ENCODE results near the gene MTRF1L. TPM values are rescaled to one million over a fixed set of nuclear protein-coding genes. Genes with fewer than 3 reads are reported as not detected.
"Not testable (repeated sequence)": the region's sequence is repeated elsewhere in the genome, so short reads cannot be mapped to it uniquely, and the experiment has no call there.

Gene MTRF1L
- total and polyA plus RNA-seq, 2 donors from 2014 or later: 15.8 to 19.2 TPM

- no peaks in the 10 kb centered on the region for H3K4me1 ChIP-seq (ENCODE audit: control insufficient read depth in 2 of 3, insufficient read depth in 2 of 3, low read depth in 1 of 3, low read length in 3 of 3)
- no peaks in the 10 kb centered on the region for H3K27me3 ChIP-seq (ENCODE audit: control insufficient read depth, insufficient read depth, low read length)
- no peak for FAIRE-seq
- no peaks in the 10 kb centered on the region for H3K9me3 ChIP-seq (ENCODE audit: control insufficient read depth in 2 of 3, insufficient read depth in 1 of 3, low read length in 3 of 3)
- H3K9ac ChIP-seq (ENCODE audit: low read length in 3 of 3): no peak overlapping the region
- peaks cover 0 to 39% (median 13%) of the 10 kb centered on the region in 3 donors for H3K36me3 ChIP-seq (ENCODE audit: control insufficient read depth in 2 of 3, insufficient read depth in 3 of 3, low read length in 3 of 3)
- TF ChIP-seq CTCF (IDR thresholded peaks at IDR 0.05; ENCODE audit: borderline replicate concordance, extremely low read depth, insufficient read depth): no peak
- no peak overlapping the region for H3K27ac ChIP-seq (ENCODE audit: low read depth in 2 of 2, low read length in 2 of 2)
- intact Hi-C loops (cut with DNase I): no loop called here
- no peak for DNase-seq
- H3K4me3 ChIP-seq (ENCODE audit: low read length in 3 of 3): no peak overlapping the region
Measured at GRCh38 chr6:152993847-152994246, 8.7 kb downstream of the MTRF1L start.

- no peak overlapping the region for H3K4me3 ChIP-seq (ENCODE audit: low read length in 3 of 3)
- FAIRE-seq: no peak
- no peaks in the 10 kb centered on the region for H3K9me3 ChIP-seq (ENCODE audit: control insufficient read depth in 2 of 3, insufficient read depth in 1 of 3, low read length in 3 of 3)
- intact Hi-C loops (cut with DNase I): no loop called here
- no peak overlapping the region for H3K9ac ChIP-seq (ENCODE audit: low read length in 3 of 3)
- H3K27me3 ChIP-seq (ENCODE audit: control insufficient read depth, insufficient read depth, low read length): no peaks in the 10 kb centered on the region
- H3K27ac ChIP-seq (ENCODE audit: low read depth in 2 of 2, low read length in 2 of 2): no peak overlapping the region
- peaks cover 0 to 39% (median 13%) of the 10 kb centered on the region in 3 donors for H3K36me3 ChIP-seq (ENCODE audit: control insufficient read depth in 2 of 3, insufficient read depth in 3 of 3, low read length in 3 of 3)
- H3K4me1 ChIP-seq (ENCODE audit: control insufficient read depth in 2 of 3, insufficient read depth in 2 of 3, low read depth in 1 of 3, low read length in 3 of 3): no peaks in the 10 kb centered on the region
- no peak for TF ChIP-seq CTCF (IDR thresholded peaks at IDR 0.05; ENCODE audit: borderline replicate concordance, extremely low read depth, insufficient read depth)
- DNase-seq: no peak
Measured at GRCh38 chr6:152993431-152993830, 9.1 kb downstream of the MTRF1L start.

- no peak for TF ChIP-seq CTCF (IDR thresholded peaks at IDR 0.05; ENCODE audit: borderline replicate concordance, extremely low read depth, insufficient read depth)
- Histone ChIP-seq H3K27ac (ENCODE audit: low read depth in 2 of 2, low read length in 2 of 2) (no peak overlapping the region), H3K36me3 (ENCODE audit: control insufficient read depth in 2 of 3, insufficient read depth in 3 of 3, low read length in 3 of 3) (peaks cover 0 to 9% (median 3%) of the 10 kb centered on the region in 3 donors), H3K9ac (ENCODE audit: low read length in 3 of 3) (no peak overlapping the region), H3K27me3 (ENCODE audit: control insufficient read depth, insufficient read depth, low read length) (no peaks in the 10 kb centered on the region), H3K9me3 (ENCODE audit: control insufficient read depth in 2 of 3, insufficient read depth in 1 of 3, low read length in 3 of 3) (no peaks in the 10 kb centered on the region), H3K4me1 (ENCODE audit: control insufficient read depth in 2 of 3, insufficient read depth in 2 of 3, low read depth in 1 of 3, low read length in 3 of 3) (peaks cover 0 to 12% (median 6%) of the 10 kb centered on the region in 3 donors), H3K4me3 (ENCODE audit: low read length in 3 of 3) (no peak overlapping the region)
- no peak for DNase-seq
- FAIRE-seq: no peak
- intact Hi-C loops (cut with DNase I): no loop called here
Measured at GRCh38 chr6:152986978-152987377, 15.5 kb downstream of the MTRF1L start.

GRCh38 chr6:152985300-152985699 lies 17.2 kb downstream of the MTRF1L start:
- DNase-seq; H3K4me3 ChIP-seq (ENCODE audit: low read length in 3 of 3); H3K9ac ChIP-seq (ENCODE audit: low read length in 3 of 3); H3K27me3 ChIP-seq (ENCODE audit: control insufficient read depth, insufficient read depth, low read length); FAIRE-seq; H3K9me3 ChIP-seq (ENCODE audit: control insufficient read depth in 2 of 3, insufficient read depth in 1 of 3, low read length in 3 of 3); H3K27ac ChIP-seq (ENCODE audit: low read depth in 2 of 2, low read length in 2 of 2); intact Hi-C loops (cut with DNase I); H3K36me3 ChIP-seq (ENCODE audit: control insufficient read depth in 2 of 3, insufficient read depth in 3 of 3, low read length in 3 of 3): not testable (repeated sequence)
- H3K4me1 ChIP-seq (ENCODE audit: control insufficient read depth in 2 of 3, insufficient read depth in 2 of 3, low read depth in 1 of 3, low read length in 3 of 3): peaks cover 0 to 12% (median 6%) of the 10 kb centered on the region in 3 donors

Measured in kidney (tissue), 14 donors.